ENCODE data around the gene IL4. TPM values are rescaled to one million over a fixed set of nuclear protein-coding genes. Genes with fewer than 3 reads are reported as not detected.
"Not testable (repeated sequence)": the region's sequence is repeated elsewhere in the genome, so short reads cannot be mapped to it uniquely, and the experiment has no call there.

The IL4 gene
- total RNA-seq, 5 donors from 2014 or later (not counting 1 experiment from before 2014, with no cell fraction given): 0.85 TPM; not detected in 4

- ATAC-seq (replicated peaks in 1 of 4) (no peak), DNase-seq (no peak)
- Histone ChIP-seq H3K36me3 (ENCODE audit: control insufficient read depth in 2 of 2, extremely low read depth in 1 of 2, insufficient read depth in 1 of 2, low read length in 1 of 2) (no peaks in the 10 kb centered on the region), H3K27ac (ENCODE audit: low read length) (no peak overlapping the region), H3K4me1 (ENCODE audit: control insufficient read depth in 1 of 2, extremely low read depth in 1 of 2, insufficient read depth in 2 of 2, low read length in 2 of 2) (peaks cover 9 to 11% of the 10 kb centered on the region in 2 experiments), H3K27me3 (replicated peaks in 1 of 2; ENCODE audit: control insufficient read depth in 2 of 2, extremely low read depth in 1 of 2, insufficient read depth in 2 of 2, low read length in 1 of 2) (no peaks in the 10 kb centered on the region), H3K4me3 (ENCODE audit: control insufficient read depth in 1 of 2, extremely low read depth in 1 of 2, low read length in 1 of 2) (no peak overlapping the region), H3K9me3 (no peaks in the 10 kb centered on the region)
- H3K27ac Mint-ChIP-seq: no peak overlapping the region
- H3K36me3 Mint-ChIP-seq: peaks cover 9% of the 10 kb centered on the region
- H3K4me3 Mint-ChIP-seq: no peak overlapping the region
- 98% methylated on average over 5 of the region's 7 CpGs for WGBS (ENCODE audit: insufficient coverage)
- ChIA-PET POLR2A (interaction anchor here in 1 of 2 donors (0.6 kb wide), 1 partner anchor 12 kb away, joined by 5 read pairs; no protein-coding TSS in a partner anchor), CTCF (no interaction called here)
- peaks cover 0 to 3% (median 3%) of the 10 kb centered on the region in 3 donors for H3K9me3 Mint-ChIP-seq
- peaks cover 22 to 36% (median 26%) of the 10 kb centered on the region in 3 donors for H3K4me1 Mint-ChIP-seq
- H3K27me3 Mint-ChIP-seq: no peaks in the 10 kb centered on the region
Observed at GRCh38 chr5:132689513-132689912, 15.7 kb downstream of the IL4 start.

GRCh38 chr5:132690156-132690555, 16.4 kb downstream of the IL4 start:
- H3K4me1 ChIP-seq (ENCODE audit: control insufficient read depth in 1 of 2, extremely low read depth in 1 of 2, insufficient read depth in 2 of 2, low read length in 2 of 2): peaks cover 9 to 11% of the 10 kb centered on the region in 2 experiments

GRCh38 chr5:132691755-132692631, 18.2 kb downstream of the IL4 start:
- H3K27me3 ChIP-seq (replicated peaks in 1 of 2; ENCODE audit: control insufficient read depth in 2 of 2, extremely low read depth in 1 of 2, insufficient read depth in 2 of 2, low read length in 1 of 2); H3K4me3 ChIP-seq (ENCODE audit: control insufficient read depth in 1 of 2, extremely low read depth in 1 of 2, low read length in 1 of 2); POLR2A ChIA-PET; H3K36me3 ChIP-seq (ENCODE audit: control insufficient read depth in 2 of 2, extremely low read depth in 1 of 2, insufficient read depth in 1 of 2, low read length in 1 of 2); H3K27ac ChIP-seq (ENCODE audit: low read length); CTCF ChIA-PET; H3K9me3 ChIP-seq; H3K27me3 Mint-ChIP-seq; H3K9me3 Mint-ChIP-seq; H3K4me3 Mint-ChIP-seq; ATAC-seq (replicated peaks in 1 of 4): not testable (repeated sequence)
- no CpG with 5 or more reads among the region's 5 CpGs for WGBS (ENCODE audit: insufficient coverage)
- peaks cover 19% of the 10 kb centered on the region for H3K36me3 Mint-ChIP-seq
- peaks cover 9 to 11% of the 10 kb centered on the region in 2 experiments for H3K4me1 ChIP-seq (ENCODE audit: control insufficient read depth in 1 of 2, extremely low read depth in 1 of 2, insufficient read depth in 2 of 2, low read length in 2 of 2)
- peak overlapping the region in 1 of 2 donors; percentile 27 for H3K27ac Mint-ChIP-seq
- DNase-seq: peak in 1 of 35 experiments; percentile 14
- peaks cover 20 to 27% (median 20%) of the 10 kb centered on the region in 3 donors for H3K4me1 Mint-ChIP-seq

More at GRCh38 chr5:132690156-132690555, 16.4 kb downstream of the IL4 start:
- no peaks in the 10 kb centered on the region for H3K36me3 ChIP-seq (ENCODE audit: control insufficient read depth in 2 of 2, extremely low read depth in 1 of 2, insufficient read depth in 1 of 2, low read length in 1 of 2)
- H3K27me3 ChIP-seq (replicated peaks in 1 of 2; ENCODE audit: control insufficient read depth in 2 of 2, extremely low read depth in 1 of 2, insufficient read depth in 2 of 2, low read length in 1 of 2): no peaks in the 10 kb centered on the region
- POLR2A ChIA-PET: no interaction called here
- H3K27ac ChIP-seq (ENCODE audit: low read length): no peak overlapping the region
- no peak overlapping the region for H3K4me3 ChIP-seq (ENCODE audit: control insufficient read depth in 1 of 2, extremely low read depth in 1 of 2, low read length in 1 of 2)
- Mint-ChIP-seq H3K27me3 (no peaks in the 10 kb centered on the region), H3K4me1 (peaks cover 20 to 32% (median 22%) of the 10 kb centered on the region in 3 donors), H3K27ac (no peak overlapping the region), H3K9me3 (peaks cover 0 to 3% (median 3%) of the 10 kb centered on the region in 3 donors), H3K4me3 (no peak overlapping the region), H3K36me3 (peaks cover 11% of the 10 kb centered on the region)
- CTCF ChIA-PET: no interaction called here
- ATAC-seq (replicated peaks in 1 of 4): no peak
- H3K9me3 ChIP-seq: no peaks in the 10 kb centered on the region
- WGBS (ENCODE audit: insufficient coverage): no CpG with 5 or more reads among the region's 3 CpGs
- no peak for DNase-seq

GRCh38 chr5:132692632-132692967, 18.8 kb downstream of the IL4 start:
- Histone ChIP-seq H3K4me1 (ENCODE audit: control insufficient read depth in 1 of 2, extremely low read depth in 1 of 2, insufficient read depth in 2 of 2, low read length in 2 of 2) (peaks cover 9 to 11% of the 10 kb centered on the region in 2 experiments), H3K27me3 (replicated peaks in 1 of 2; ENCODE audit: control insufficient read depth in 2 of 2, extremely low read depth in 1 of 2, insufficient read depth in 2 of 2, low read length in 1 of 2) (no peaks in the 10 kb centered on the region), H3K27ac (ENCODE audit: low read length) (no peak overlapping the region), H3K9me3 (no peaks in the 10 kb centered on the region), H3K4me3 (ENCODE audit: control insufficient read depth in 1 of 2, extremely low read depth in 1 of 2, low read length in 1 of 2) (no peak overlapping the region), H3K36me3 (ENCODE audit: control insufficient read depth in 2 of 2, extremely low read depth in 1 of 2, insufficient read depth in 1 of 2, low read length in 1 of 2) (peaks cover 0 to 1% of the 10 kb centered on the region in 2 donors)
- no peak overlapping the region for H3K27ac Mint-ChIP-seq
- H3K4me1 Mint-ChIP-seq: peaks cover 20 to 26% (median 20%) of the 10 kb centered on the region in 3 donors
- H3K27me3 Mint-ChIP-seq: no peaks in the 10 kb centered on the region
- ChIA-PET POLR2A (no interaction called here), CTCF (no interaction called here)
- DNase-seq (no peak), ATAC-seq (replicated peaks in 1 of 4) (no peak)
- no peak overlapping the region for H3K4me3 Mint-ChIP-seq
- H3K9me3 Mint-ChIP-seq: peaks cover 0 to 3% (median 3%) of the 10 kb centered on the region in 3 donors
- H3K36me3 Mint-ChIP-seq: peaks cover 19% of the 10 kb centered on the region

- Mint-ChIP-seq H3K4me3 (no peak overlapping the region), H3K27me3 (no peaks in the 10 kb centered on the region), H3K36me3 (peaks cover 38% of the 10 kb centered on the region), H3K27ac (peak overlapping the region in 1 of 2 donors; percentile 39), H3K9me3 (peaks cover 0 to 3% (median 3%) of the 10 kb centered on the region in 3 donors), H3K4me1 (peaks cover 0 to 6% (median 3%) of the 10 kb centered on the region in 3 donors)
- ChIA-PET POLR2A (interaction anchor here in 1 of 2 donors (0.6 kb wide), 1 partner anchor 11 kb away, joined by 3 read pairs; no protein-coding TSS in a partner anchor), CTCF (interaction anchor here (0.7 to 1.1 kb wide), 2 partner anchors 121 to 409 kb away, joined by 3 to 4 read pairs; no protein-coding TSS in a partner anchor)
- Histone ChIP-seq H3K9me3 (no peaks in the 10 kb centered on the region), H3K4me1 (ENCODE audit: control insufficient read depth in 1 of 2, extremely low read depth in 1 of 2, insufficient read depth in 2 of 2, low read length in 2 of 2) (no peaks in the 10 kb centered on the region), H3K27me3 (replicated peaks in 1 of 2; ENCODE audit: control insufficient read depth in 2 of 2, extremely low read depth in 1 of 2, insufficient read depth in 2 of 2, low read length in 1 of 2) (no peaks in the 10 kb centered on the region), H3K36me3 (ENCODE audit: control insufficient read depth in 2 of 2, extremely low read depth in 1 of 2, insufficient read depth in 1 of 2, low read length in 1 of 2) (peaks cover 0 to 18% of the 10 kb centered on the region in 2 donors), H3K4me3 (ENCODE audit: control insufficient read depth in 1 of 2, extremely low read depth in 1 of 2, low read length in 1 of 2) (no peak overlapping the region), H3K27ac (ENCODE audit: low read length) (no peak overlapping the region)
- no peak for ATAC-seq (replicated peaks in 1 of 4)
- no peak for DNase-seq
- WGBS (ENCODE audit: insufficient coverage): no CpG with 5 or more reads among the region's 4 CpGs
Observed at GRCh38 chr5:132695956-132696355, 22.2 kb downstream of the IL4 start.

- H3K36me3 ChIP-seq (ENCODE audit: control insufficient read depth in 2 of 2, extremely low read depth in 1 of 2, insufficient read depth in 1 of 2, low read length in 1 of 2): peaks cover 0 to 28% of the 10 kb centered on the region in 2 donors
- POLR2A ChIA-PET: no interaction called here
Observed at GRCh38 chr5:132704875-132705274, 31.1 kb downstream of the IL4 start.

More at GRCh38 chr5:132704875-132705274, 31.1 kb downstream of the IL4 start:
- Mint-ChIP-seq H3K9me3 (no peaks in the 10 kb centered on the region), H3K4me3 (no peak overlapping the region), H3K27me3 (no peaks in the 10 kb centered on the region), H3K4me1 (no peaks in the 10 kb centered on the region), H3K27ac (no peak overlapping the region), H3K36me3 (peaks cover 43% of the 10 kb centered on the region)
- Histone ChIP-seq H3K27ac (ENCODE audit: low read length) (no peak overlapping the region), H3K27me3 (replicated peaks in 1 of 2; ENCODE audit: control insufficient read depth in 2 of 2, extremely low read depth in 1 of 2, insufficient read depth in 2 of 2, low read length in 1 of 2) (no peaks in the 10 kb centered on the region), H3K4me3 (ENCODE audit: control insufficient read depth in 1 of 2, extremely low read depth in 1 of 2, low read length in 1 of 2) (no peak overlapping the region), H3K9me3 (no peaks in the 10 kb centered on the region), H3K4me1 (ENCODE audit: control insufficient read depth in 1 of 2, extremely low read depth in 1 of 2, insufficient read depth in 2 of 2, low read length in 2 of 2) (no peaks in the 10 kb centered on the region)
- no CpG with 5 or more reads among the region's 1 CpG for WGBS (ENCODE audit: insufficient coverage)
- CTCF ChIA-PET: interaction anchor here (0.7 to 1.2 kb wide), 2 partner anchors 11 to 19 kb away, joined by 3 to 4 read pairs; no protein-coding TSS in a partner anchor
- no peak for DNase-seq
- ATAC-seq (replicated peaks in 1 of 4): no peak

Data from T-cell (primary cell).